Measurements from ENCODE around the gene TMEM213.

DNA sequence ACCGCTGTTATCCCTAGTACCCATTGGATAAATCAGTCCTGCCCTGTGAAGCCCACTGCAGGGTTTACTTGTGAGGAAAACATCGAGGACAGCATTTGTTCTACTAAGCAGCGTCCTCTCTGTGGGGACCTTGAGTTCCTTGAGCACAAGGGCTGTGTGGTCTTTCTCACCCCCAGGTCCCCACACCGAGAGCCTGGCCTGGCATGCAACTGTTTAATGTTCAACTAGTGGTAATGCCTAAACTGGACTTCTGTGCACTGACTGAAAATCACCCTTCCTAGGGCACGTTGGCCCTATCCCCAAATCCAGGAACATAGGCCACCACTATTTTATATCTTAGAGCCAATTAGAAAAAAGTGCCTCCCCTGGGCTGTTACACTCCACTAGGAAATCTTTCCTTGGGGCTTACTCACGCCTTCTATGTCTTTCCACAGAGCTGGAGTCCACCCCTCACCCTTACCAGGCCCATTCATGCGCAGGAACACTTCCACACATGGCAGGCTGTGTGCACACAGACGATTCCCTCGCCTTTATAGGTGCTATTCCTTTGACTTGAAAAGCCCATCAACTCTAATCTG, 1.7 kb upstream of the TMEM213 start:
- TF ChIP-seq, protein P1, sequence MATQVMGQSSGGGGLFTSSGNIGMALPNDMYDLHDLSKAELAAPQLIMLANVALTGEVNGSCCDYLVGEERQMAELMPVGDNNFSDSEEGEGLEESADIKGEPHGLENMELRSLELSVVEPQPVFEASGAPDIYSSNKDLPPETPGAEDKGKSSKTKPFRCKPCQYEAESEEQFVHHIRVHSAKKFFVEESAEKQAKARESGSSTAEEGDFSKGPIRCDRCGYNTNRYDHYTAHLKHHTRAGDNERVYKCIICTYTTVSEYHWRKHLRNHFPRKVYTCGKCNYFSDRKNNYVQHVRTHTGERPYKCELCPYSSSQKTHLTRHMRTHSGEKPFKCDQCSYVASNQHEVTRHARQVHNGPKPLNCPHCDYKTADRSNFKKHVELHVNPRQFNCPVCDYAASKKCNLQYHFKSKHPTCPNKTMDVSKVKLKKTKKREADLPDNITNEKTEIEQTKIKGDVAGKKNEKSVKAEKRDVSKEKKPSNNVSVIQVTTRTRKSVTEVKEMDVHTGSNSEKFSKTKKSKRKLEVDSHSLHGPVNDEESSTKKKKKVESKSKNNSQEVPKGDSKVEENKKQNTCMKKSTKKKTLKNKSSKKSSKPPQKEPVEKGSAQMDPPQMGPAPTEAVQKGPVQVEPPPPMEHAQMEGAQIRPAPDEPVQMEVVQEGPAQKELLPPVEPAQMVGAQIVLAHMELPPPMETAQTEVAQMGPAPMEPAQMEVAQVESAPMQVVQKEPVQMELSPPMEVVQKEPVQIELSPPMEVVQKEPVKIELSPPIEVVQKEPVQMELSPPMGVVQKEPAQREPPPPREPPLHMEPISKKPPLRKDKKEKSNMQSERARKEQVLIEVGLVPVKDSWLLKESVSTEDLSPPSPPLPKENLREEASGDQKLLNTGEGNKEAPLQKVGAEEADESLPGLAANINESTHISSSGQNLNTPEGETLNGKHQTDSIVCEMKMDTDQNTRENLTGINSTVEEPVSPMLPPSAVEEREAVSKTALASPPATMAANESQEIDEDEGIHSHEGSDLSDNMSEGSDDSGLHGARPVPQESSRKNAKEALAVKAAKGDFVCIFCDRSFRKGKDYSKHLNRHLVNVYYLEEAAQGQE (IDR thresholded peaks at IDR 0.05; ENCODE audit: borderline replicate concordance): no peak
- TF ChIP-seq, protein P2, sequence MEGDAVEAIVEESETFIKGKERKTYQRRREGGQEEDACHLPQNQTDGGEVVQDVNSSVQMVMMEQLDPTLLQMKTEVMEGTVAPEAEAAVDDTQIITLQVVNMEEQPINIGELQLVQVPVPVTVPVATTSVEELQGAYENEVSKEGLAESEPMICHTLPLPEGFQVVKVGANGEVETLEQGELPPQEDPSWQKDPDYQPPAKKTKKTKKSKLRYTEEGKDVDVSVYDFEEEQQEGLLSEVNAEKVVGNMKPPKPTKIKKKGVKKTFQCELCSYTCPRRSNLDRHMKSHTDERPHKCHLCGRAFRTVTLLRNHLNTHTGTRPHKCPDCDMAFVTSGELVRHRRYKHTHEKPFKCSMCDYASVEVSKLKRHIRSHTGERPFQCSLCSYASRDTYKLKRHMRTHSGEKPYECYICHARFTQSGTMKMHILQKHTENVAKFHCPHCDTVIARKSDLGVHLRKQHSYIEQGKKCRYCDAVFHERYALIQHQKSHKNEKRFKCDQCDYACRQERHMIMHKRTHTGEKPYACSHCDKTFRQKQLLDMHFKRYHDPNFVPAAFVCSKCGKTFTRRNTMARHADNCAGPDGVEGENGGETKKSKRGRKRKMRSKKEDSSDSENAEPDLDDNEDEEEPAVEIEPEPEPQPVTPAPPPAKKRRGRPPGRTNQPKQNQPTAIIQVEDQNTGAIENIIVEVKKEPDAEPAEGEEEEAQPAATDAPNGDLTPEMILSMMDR (IDR thresholded peaks at IDR 0.05; ENCODE audit: poor library complexity, severe bottlenecking): no peak
- no peak for TF ChIP-seq POLR2AphosphoS5 (IDR thresholded peaks at IDR 0.05)
